Neural progenitor cell (in vitro differentiated cells): Measurements from ENCODE around the gene MACROD2. TPM values are rescaled to one million over a fixed set of nuclear protein-coding genes. Genes with fewer than 3 reads are reported as not detected.

Experiments
- DNase-seq: peaks from one replicate; pipeline ENCODE4 v3.0.0-alpha.2; 2016; ENCODE audit warnings: low spot score
- H2AFZ ChIP-seq: fragments of 200-600 bp; sonication (generic); replicated peaks from 2 replicates; pipeline ENCODE4 v1.6.1; 2016; ENCODE audit warnings: antibody characterized with exemption
- H3F3A ChIP-seq: fragments of 200-600 bp; sonication (generic); 2 replicates; pipeline ENCODE4 v1.6.1; 2016; ENCODE audit warnings: antibody characterized with exemption, low read depth
- H3K27ac ChIP-seq: fragments of 200-600 bp; sonication (generic); 2 replicates; pipeline ENCODE4 v1.5.1; 2016; ENCODE audit warnings: mild to moderate bottlenecking
- H3K27me3 ChIP-seq: fragments of 200-600 bp; sonication (generic); 2 replicates; pipeline ENCODE4 v1.6.1; 2016; ENCODE audit warnings: mild to moderate bottlenecking, moderate library complexity
- H3K36me3 ChIP-seq: fragments of 200-600 bp; sonication (generic); 2 replicates; pipeline ENCODE4 v1.5.1; 2016
- H3K4me1 ChIP-seq: fragments of 200-600 bp; sonication (generic); 2 replicates; pipeline ENCODE4 v1.6.1; 2016; ENCODE audit warnings: mixed run types
- H3K4me2 ChIP-seq: fragments of 200-600 bp; sonication (generic); 2 replicates; pipeline ENCODE4 v1.6.1; 2016
- H3K4me3 ChIP-seq: fragments of 200-600 bp; sonication (generic); 2 replicates; pipeline ENCODE4 v1.5.1; 2016
- H3K79me2 ChIP-seq: fragments of 200-600 bp; sonication (generic); 2 replicates; pipeline ENCODE4 v1.6.1; 2016; ENCODE audit warnings: low read depth
- H3K9ac ChIP-seq: fragments of 200-600 bp; sonication (generic); 2 replicates; pipeline ENCODE4 v1.6.1; 2016
- H3K9me3 ChIP-seq: fragments of 200-600 bp; sonication (generic); 2 replicates; pipeline ENCODE4 v1.5.1; 2016; ENCODE audit warnings: low read depth
- H4K20me1 ChIP-seq: fragments of 200-600 bp; sonication (generic); 2 replicates; pipeline ENCODE4 v1.6.1; 2016; ENCODE audit warnings: low read depth
- H3K27ac Mint-ChIP-seq: 3 replicates; pipeline ENCODE4 v1.8.0; 2021; ENCODE audit warnings: mixed read lengths
- H3K27me3 Mint-ChIP-seq: 2 replicates; pipeline ENCODE4 v1.8.0; 2022; ENCODE audit warnings: low read depth, mild to moderate bottlenecking, inconsistent platforms, moderate library complexity, mixed read lengths; ENCODE audit not compliant: insufficient read depth
- H3K36me3 Mint-ChIP-seq: 3 replicates; pipeline ENCODE4 v1.8.0; 2021; ENCODE audit warnings: mixed read lengths
- H3K4me1 Mint-ChIP-seq: 3 replicates; pipeline ENCODE4 v1.8.0; 2021; ENCODE audit warnings: mixed read lengths
- H3K4me3 Mint-ChIP-seq: 3 replicates; pipeline ENCODE4 v1.8.0; 2021; ENCODE audit warnings: mild to moderate bottlenecking, moderate library complexity, mixed read lengths
- H3K9me3 Mint-ChIP-seq: 3 replicates; pipeline ENCODE4 v1.8.0; 2020; ENCODE audit warnings: mixed read lengths
- CTCF ChIP-seq: fragments of 200-600 bp; sonication (generic); IDR thresholded peaks from 2 replicates; pipeline ENCODE4 v1.5.1; 2017; ENCODE audit warnings: antibody characterized with exemption, mild to moderate bottlenecking
- EZH2 ChIP-seq: fragments of 200-600 bp; sonication (generic); IDR thresholded peaks from 2 replicates; pipeline ENCODE4 v1.6.1; 2017; ENCODE audit warnings: antibody characterized with exemption, mild to moderate bottlenecking, moderate library complexity
- EZH2phosphoT487 ChIP-seq: fragments of 200-600 bp; sonication (generic); IDR thresholded peaks from 2 replicates; pipeline ENCODE4 v1.6.1; 2017; ENCODE audit warnings: antibody characterized with exemption
- total RNA-seq: library from RNA; depleted of rRNA; stranded (reverse); fragments of >200 nt; gene quantifications from 2 replicates; pipeline ENCODE4 v1.2.3, GENCODE V29; 2015; ENCODE audit warnings: low replicate concordance

Gene MACROD2
- total RNA-seq, 1 donor from 2014 or later = 11.9 TPM

GRCh38 chr20:14422892-14423291 lies 427.6 kb downstream of the MACROD2 start:
- no peaks in the 10 kb centered on the region for H3K27me3 ChIP-seq
- no peaks in the 10 kb centered on the region for H3K9me3 ChIP-seq
- no peaks in the 10 kb centered on the region for H4K20me1 ChIP-seq
- TF ChIP-seq CTCF (no peak), EZH2 (no peak), EZH2phosphoT487 (no peak)
- no peaks in the 10 kb centered on the region for H3K36me3 ChIP-seq
- H3F3A ChIP-seq = no peaks in the 10 kb centered on the region
- Mint-ChIP-seq H3K4me3 (no peak overlapping the region), H3K27me3 (no peaks in the 10 kb centered on the region), H3K4me1 (no peaks in the 10 kb centered on the region), H3K27ac (no peak overlapping the region), H3K36me3 (no peaks in the 10 kb centered on the region), H3K9me3 (peaks cover 2% of the 10 kb centered on the region)
- no peak overlapping the region for H3K27ac ChIP-seq
- no peak overlapping the region for H3K4me3 ChIP-seq
- H3K4me2 ChIP-seq = no peak overlapping the region
- no peaks in the 10 kb centered on the region for H3K79me2 ChIP-seq
- no peak for DNase-seq
- H2AFZ ChIP-seq = no peak overlapping the region
- no peaks in the 10 kb centered on the region for H3K4me1 ChIP-seq
- H3K9ac ChIP-seq = no peak overlapping the region

DNA sequence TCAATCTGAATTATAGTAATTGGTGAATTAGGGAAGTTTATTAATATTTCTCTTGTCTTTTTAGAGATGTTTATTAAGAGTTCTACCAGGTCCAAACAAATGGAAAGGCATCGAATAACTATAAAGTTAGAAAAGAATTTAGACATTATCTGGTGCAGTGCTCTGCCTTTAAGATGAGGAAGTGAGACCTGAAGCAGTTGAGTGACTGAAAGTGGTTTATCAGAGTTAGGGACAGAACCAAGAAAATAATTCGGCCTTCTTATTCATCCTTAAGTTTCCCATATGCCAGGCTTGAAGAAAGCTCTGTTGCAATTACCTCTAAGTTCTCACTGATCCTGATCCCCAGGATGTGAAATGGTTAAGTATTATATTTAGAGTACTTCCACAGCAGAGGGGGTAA lies 436.3 kb downstream of the MACROD2 start:
- H4K20me1 ChIP-seq = no peaks in the 10 kb centered on the region
- H3K27ac ChIP-seq = no peak overlapping the region
- no peak overlapping the region for H3K4me2 ChIP-seq
- no peaks in the 10 kb centered on the region for H3K79me2 ChIP-seq
- no peaks in the 10 kb centered on the region for H3F3A ChIP-seq
- no peak for TF ChIP-seq CTCF
- TF ChIP-seq EZH2 = no peak
- TF ChIP-seq EZH2phosphoT487 = no peak
- no peaks in the 10 kb centered on the region for H3K36me3 ChIP-seq
- H3K4me1 ChIP-seq = no peaks in the 10 kb centered on the region
- Mint-ChIP-seq H3K4me3 (no peak overlapping the region), H3K27me3 (no peaks in the 10 kb centered on the region), H3K9me3 (no peaks in the 10 kb centered on the region), H3K27ac (no peak overlapping the region), H3K4me1 (no peaks in the 10 kb centered on the region), H3K36me3 (no peaks in the 10 kb centered on the region)
- no peak overlapping the region for H2AFZ ChIP-seq
- H3K9me3 ChIP-seq = no peaks in the 10 kb centered on the region
- no peak for DNase-seq
- H3K9ac ChIP-seq = no peak overlapping the region
- H3K4me3 ChIP-seq = no peak overlapping the region
- no peaks in the 10 kb centered on the region for H3K27me3 ChIP-seq

DNA sequence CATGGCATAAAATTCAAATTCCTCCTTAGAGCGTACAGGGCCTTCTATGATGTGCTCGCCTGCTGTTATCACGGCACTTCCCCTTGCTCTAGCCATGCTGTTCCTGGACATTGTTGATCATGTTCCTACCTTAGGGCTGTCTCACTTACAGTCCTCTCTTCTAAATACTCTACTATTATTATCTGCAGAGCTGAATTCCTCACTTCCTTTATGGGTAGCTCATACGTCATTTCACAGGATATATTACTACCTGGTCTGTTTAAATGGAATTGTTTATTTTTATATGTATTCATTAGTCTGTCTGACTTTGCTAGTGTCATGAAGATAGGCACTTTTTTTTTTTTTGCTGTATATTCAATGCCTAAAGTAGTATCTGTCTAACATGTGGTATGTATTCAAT lies 436.8 kb downstream of the MACROD2 start:
- no peaks in the 10 kb centered on the region for H3K36me3 ChIP-seq
- H3K9me3 Mint-ChIP-seq = no peaks in the 10 kb centered on the region
- H3K4me2 ChIP-seq = no peak overlapping the region
- H2AFZ ChIP-seq = no peak overlapping the region
- H3K27ac Mint-ChIP-seq = no peak overlapping the region
- H3K27me3 Mint-ChIP-seq = no peaks in the 10 kb centered on the region
- no peak overlapping the region for H3K4me3 ChIP-seq
- H3K36me3 Mint-ChIP-seq = no peaks in the 10 kb centered on the region
- H3K27ac ChIP-seq = no peak overlapping the region
- no peak overlapping the region for H3K9ac ChIP-seq
- DNase-seq = no peak
- no peaks in the 10 kb centered on the region for H3K27me3 ChIP-seq
- no peak overlapping the region for H3K4me3 Mint-ChIP-seq
- H3K4me1 Mint-ChIP-seq = no peaks in the 10 kb centered on the region
- no peaks in the 10 kb centered on the region for H3K4me1 ChIP-seq
- no peaks in the 10 kb centered on the region for H3K9me3 ChIP-seq
- H3F3A ChIP-seq = no peaks in the 10 kb centered on the region
- H4K20me1 ChIP-seq = no peaks in the 10 kb centered on the region
- TF ChIP-seq CTCF = no peak
- no peak for TF ChIP-seq EZH2phosphoT487
- TF ChIP-seq EZH2 = no peak
- no peaks in the 10 kb centered on the region for H3K79me2 ChIP-seq

GRCh38 chr20:14432597-14432996 lies 437.3 kb downstream of the MACROD2 start:
- H3K27me3 ChIP-seq = no peaks in the 10 kb centered on the region
- no peak overlapping the region for H3K4me3 ChIP-seq
- DNase-seq = no peak
- H3K27ac Mint-ChIP-seq = no peak overlapping the region
- H3K79me2 ChIP-seq = no peaks in the 10 kb centered on the region
- no peaks in the 10 kb centered on the region for H3K9me3 Mint-ChIP-seq
- H3K9ac ChIP-seq = no peak overlapping the region
- no peak overlapping the region for H3K4me2 ChIP-seq
- H2AFZ ChIP-seq = no peak overlapping the region
- no peaks in the 10 kb centered on the region for H3F3A ChIP-seq
- H3K36me3 Mint-ChIP-seq = no peaks in the 10 kb centered on the region
- H3K27ac ChIP-seq = no peak overlapping the region
- no peaks in the 10 kb centered on the region for H3K36me3 ChIP-seq
- H3K4me1 ChIP-seq = no peaks in the 10 kb centered on the region
- TF ChIP-seq EZH2phosphoT487 (no peak), EZH2 (no peak), CTCF (no peak)
- no peaks in the 10 kb centered on the region for H3K27me3 Mint-ChIP-seq
- no peaks in the 10 kb centered on the region for H4K20me1 ChIP-seq
- H3K4me1 Mint-ChIP-seq = no peaks in the 10 kb centered on the region
- H3K4me3 Mint-ChIP-seq = no peak overlapping the region
- no peaks in the 10 kb centered on the region for H3K9me3 ChIP-seq
